ENCODE measurements around the gene MKNK2.

DNA sequence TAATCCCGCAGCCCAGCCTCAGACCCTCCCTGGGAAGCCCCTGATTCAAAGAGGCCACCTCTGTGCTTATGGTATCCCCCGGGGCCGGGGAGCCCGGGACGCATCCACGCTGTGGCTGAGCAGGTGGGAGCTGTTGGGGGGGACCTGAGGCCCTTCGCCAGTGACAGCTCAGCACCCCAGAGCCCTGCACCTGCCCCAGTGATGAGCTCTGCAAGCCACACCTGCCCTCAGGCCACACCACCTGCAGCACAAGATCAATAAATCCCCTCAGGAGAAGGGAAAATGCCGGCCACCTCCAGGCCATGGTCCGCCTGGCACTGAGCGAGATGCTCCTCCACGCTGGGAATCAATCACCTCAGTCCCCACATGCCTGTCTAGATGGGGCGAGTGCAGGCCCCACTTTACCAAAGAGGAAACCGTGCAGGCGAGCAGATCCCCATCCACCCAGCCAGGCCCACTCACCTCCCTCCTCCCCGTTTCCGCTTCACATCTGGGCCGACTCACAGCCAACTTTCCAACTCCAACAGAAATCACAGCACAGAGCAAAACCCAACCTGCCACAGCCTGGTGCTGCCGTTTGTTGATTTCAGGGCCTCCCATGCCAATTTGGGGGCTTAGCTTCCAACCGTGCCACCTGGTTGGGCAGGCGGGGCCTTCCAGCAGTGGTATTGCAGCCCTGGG lies 32.3 kb upstream of the MKNK2 start:
- TF ChIP-seq, protein P1, sequence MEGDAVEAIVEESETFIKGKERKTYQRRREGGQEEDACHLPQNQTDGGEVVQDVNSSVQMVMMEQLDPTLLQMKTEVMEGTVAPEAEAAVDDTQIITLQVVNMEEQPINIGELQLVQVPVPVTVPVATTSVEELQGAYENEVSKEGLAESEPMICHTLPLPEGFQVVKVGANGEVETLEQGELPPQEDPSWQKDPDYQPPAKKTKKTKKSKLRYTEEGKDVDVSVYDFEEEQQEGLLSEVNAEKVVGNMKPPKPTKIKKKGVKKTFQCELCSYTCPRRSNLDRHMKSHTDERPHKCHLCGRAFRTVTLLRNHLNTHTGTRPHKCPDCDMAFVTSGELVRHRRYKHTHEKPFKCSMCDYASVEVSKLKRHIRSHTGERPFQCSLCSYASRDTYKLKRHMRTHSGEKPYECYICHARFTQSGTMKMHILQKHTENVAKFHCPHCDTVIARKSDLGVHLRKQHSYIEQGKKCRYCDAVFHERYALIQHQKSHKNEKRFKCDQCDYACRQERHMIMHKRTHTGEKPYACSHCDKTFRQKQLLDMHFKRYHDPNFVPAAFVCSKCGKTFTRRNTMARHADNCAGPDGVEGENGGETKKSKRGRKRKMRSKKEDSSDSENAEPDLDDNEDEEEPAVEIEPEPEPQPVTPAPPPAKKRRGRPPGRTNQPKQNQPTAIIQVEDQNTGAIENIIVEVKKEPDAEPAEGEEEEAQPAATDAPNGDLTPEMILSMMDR (IDR thresholded peaks at IDR 0.05): no peak
- TF ChIP-seq POLR2A (IDR thresholded peaks at IDR 0.05): no peak
